GM12892 (cell line): Measurements from ENCODE around the gene CA5B.

Experiments used
- POLR2A ChIP-seq: IDR thresholded peaks from 2 replicates; pipeline ENCODE4 v1.6.1; 2011; ENCODE audit warnings: low read depth, low read length, control low read depth
- POLR2AphosphoS5 ChIP-seq: IDR thresholded peaks from 2 replicates; pipeline ENCODE4 v1.6.1; 2011; ENCODE audit warnings: low read depth, low read length, control low read depth
- TAF1 ChIP-seq: IDR thresholded peaks from 2 replicates; pipeline ENCODE4 v1.6.1; 2011; ENCODE audit warnings: low read depth, mild to moderate bottlenecking, control low read depth, low read length, borderline replicate concordance

DNA sequence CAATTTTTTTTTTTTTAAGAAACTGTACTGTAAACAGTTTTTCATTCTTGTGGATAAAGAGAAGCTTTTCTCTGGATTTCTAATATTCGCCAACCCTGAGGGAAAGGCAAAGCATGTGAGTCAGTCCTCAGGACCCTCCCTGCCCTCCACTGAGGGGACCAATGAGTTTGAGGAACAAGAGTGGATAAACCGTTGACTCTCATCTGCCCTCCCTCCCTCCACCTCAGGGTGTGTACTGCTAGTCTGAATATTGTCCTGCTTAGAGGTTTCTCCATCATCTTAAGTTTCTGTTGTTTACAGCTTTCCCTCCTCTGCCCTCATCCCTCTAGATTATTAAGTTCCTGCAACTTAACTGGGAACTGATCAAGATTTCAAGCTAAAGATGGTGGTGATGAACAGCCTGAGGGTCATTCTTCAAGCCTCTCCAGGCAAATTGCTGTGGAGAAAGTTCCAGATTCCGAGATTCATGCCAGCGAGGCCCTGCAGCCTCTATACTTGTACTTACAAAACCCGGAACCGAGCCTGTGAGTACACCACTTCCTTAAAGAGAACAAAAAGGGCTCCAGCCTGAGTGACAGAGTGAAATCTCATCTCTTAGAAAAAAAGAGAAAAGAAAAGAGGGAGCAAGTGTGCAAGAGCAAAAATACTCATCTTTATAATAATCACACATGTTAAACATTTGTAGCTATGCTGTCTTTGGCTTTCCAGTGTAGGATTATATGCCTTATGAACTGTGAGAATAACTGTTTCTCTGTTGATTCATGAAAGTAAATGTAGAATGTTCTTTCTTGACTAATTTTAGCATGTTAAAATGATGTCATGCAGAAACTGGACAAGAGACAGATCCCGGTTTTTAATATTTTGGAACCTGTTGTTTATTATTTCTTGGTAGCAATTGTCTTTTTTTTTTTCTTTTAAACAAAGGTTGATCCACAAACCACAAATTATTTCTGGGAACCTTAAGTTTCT, 11.9 kb downstream of the CA5B start:
- TF ChIP-seq POLR2A, result no peak
- TF ChIP-seq POLR2AphosphoS5, result no peak
- TF ChIP-seq TAF1, result no peak
